ENCODE results near the gene TMEM186.
"Not testable (repeated sequence)": the region's sequence is repeated elsewhere in the genome, so short reads cannot be mapped to it uniquely, and the experiment has no call there.

Gene TMEM186

DNA sequence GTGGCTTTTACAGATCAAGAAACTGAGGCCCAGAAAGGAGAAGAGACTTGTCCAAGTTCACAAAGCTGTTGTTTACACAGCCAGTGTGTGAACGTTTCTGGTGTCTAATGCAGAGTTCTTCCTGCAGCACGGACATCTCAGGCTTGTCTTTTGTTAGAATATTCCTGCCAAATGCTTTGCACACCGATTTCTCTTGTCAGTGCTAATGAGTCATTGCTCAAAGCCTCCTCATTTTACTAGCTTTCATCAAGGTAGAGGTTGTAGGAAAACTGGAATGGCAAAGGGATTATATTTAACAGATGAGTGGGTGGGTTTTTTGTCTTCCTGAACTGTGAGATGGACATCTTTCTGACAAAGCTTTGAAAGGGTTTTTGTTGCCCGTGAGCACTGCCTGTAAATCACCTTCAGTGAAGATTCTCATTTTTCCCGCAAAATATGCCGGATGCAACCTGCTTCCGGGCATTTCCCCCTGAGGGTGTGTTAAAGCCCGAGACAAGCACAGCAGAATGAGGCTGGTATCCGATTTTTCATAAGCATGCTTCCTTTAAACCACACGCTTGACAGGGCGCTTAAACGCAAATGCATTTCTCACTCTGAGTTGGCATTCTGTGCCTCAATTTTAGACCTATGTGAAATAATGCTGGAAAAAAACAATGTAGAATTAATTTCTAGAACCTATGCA is 14.9 kb upstream of the TMEM186 start:
- peak in 1 of 58 donors; percentile 23 for DNase-seq

- DNase-seq: no peak
These were observed 11.3 kb upstream of the TMEM186 start for GRCh38 chr16:8808613-8809353.

DNA sequence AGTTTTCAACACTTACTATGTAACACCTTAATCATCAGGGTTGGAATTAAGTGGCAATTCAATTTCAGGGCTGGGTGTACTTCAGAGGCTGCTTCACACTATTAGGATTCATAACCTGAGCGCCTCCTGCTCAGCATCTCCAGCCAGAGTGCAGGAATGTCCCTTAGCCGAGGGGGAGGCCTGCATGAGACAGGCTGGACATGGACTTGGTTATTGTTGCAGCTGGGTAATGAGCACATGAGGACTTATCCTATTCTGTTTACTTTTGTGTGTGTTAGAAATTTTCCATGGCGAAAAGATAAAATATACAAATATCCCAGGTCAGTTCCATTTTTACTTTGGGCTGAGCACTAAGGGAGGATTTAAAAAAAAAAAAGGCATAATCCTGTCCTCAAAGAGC is 10.6 kb upstream of the TMEM186 start:
- no peak for DNase-seq

DNA sequence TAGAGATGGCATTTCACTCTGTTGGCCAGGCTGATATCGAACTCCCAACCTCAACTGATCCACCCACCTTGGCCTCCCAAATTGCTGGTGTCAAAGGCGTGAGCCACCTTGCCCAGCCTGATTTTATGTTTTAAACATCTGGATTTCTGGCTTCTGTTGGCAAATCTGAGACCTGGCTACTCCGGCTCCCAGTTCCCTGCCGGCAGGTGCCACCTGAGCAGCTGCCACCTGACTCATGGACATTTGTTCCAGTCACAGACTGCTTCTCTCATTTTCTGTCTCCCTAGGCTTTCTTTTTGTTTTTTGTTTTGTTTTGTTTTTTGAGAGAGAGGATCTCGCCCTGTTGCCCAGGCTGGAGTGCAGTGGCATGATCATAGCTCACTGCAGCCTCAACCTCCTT is 9.8 kb upstream of the TMEM186 start:
- no peak for DNase-seq

DNA sequence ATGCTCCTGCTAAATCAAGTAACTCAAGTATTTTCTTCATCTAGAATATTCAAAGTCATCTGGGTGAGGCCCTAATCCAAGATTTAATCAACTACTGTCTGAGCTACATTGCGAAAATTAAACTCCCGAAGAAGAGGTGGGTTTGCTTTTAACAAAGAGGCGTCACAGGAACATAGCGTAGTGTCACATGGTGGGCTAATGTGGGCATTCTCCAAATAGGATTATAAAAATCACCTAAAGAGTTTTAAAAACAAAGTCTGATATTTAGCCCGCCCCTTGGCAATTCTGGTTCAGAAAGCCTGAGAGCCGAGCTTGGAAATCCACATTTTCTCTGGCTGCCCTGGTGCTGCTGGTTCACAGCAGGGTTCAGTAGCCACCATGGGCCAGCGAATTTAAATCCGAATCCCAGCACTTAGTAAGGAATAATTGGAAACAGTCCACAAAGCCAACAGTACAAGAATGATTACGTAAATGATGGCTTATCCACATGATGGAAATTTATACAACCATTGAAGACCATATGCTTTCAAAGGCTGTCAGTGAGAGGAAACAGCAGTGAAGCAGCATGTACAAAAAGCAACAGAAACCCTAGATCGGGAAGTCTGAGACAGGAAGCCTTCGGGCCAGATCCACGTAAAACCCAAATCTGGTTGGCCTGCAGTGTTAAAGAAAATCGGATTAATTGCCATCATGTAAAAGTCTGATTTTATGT is 9.0 kb upstream of the TMEM186 start:
- no peak for DNase-seq

GRCh38 chr16:8804313-8804712 is 6.9 kb upstream of the TMEM186 start:
- no peak for DNase-seq

GRCh38 chr16:8803733-8804132 is 6.3 kb upstream of the TMEM186 start:
- not testable (repeated sequence) for DNase-seq

DNA sequence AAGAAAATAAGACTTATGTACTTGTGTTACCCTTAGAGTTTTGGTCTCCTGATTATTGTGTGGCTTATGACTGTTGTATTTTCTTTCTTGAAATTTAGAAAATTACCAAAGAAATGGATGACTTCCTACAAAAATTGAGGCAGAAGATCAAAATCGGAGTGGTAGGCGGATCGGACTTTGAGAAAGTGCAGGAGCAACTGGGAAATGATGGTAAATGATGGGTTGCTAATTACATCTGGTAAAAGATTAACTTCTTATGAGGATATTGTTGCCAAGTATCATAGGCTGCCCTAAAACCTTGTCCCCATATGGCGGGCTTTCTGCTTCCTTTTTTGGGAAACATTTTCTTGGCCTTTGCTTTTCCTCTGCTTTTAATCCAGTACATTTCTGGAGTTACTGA is 4.3 kb upstream of the TMEM186 start:
- no peak for DNase-seq

GRCh38 chr16:8798535-8799157 is 1.2 kb upstream of the TMEM186 start:
- DNase-seq: no peak

DNA sequence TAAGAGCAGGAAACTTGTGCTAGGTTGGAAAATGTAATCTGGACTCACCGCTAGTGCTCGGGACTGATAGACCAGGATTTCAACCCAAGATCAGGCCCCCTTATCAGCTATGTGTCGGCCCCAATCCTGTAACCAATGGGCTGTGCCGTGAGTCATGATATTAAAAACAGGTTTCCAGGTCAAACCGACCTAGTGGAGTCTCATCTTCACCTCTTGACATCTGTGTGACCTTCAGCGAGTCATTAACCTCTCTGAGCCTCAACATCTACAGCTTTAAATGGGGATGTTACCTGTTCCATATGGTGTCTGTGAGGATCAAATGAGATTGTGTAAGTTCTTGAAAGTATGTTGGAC is 712 bp upstream of the TMEM186 start:
- no peak for DNase-seq

DNA sequence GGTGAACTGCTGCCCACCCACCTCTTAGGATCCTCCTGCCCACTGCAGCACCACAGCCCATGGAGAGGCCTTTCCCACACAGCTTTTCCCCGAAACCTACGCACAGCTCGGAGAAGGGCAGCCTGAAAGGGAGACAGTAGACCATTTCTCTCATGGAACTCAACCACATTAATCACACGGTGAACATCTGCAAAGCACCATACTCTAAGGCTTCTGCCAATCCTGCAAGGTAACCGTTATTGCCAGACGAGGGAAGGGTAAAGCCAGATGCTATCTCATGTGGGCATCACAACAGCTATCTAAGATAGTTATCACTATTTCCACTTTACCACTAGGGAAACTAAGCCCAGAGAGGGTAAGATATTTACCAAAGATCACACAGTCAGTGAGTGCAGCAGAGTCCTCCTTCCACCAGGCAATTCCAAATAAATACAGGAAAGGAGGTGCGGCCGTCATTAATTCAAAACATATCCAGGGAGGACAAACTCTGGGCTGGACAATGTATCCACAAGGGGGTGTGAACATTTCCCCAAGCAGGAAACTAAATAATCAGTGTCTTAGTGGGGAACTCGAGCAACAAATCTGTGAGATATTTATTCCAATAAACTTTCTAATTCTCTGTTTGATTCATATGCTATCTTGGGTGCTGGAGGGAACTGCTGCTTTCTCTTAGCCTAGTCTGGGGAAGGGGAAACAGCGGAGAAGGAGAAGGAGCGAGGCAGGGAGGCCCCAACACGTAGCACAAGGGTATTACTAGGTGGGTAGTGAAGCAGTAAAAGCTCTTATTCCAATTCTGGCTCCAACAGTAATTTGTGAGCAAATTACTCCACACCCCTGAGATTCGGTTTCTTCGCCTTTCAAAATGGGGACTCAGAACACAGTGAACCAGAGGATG is 723 bp downstream of the TMEM186 start:
- DNase-seq: peak in 1 of 58 donors; percentile 31

DNA sequence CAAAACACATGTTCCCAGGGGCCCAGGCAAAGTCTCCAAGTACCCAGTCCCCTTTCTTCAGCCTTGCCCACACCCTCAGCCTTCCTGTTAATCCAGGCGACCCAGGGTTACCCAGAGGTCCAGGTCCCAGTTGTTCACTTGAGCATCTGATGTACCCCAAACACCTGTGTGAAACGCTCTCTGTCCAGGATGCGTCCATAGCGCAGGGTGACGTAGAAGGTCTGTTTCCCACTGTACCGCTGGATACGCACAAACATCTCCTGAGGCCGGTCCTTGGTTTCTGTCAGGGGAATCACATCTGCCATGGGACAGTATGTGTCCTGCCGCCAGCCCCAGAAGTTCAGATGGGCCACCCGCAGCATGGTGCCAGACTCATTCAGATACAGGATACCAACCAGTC is 1.6 kb downstream of the TMEM186 start:
- DNase-seq: peak in 1 of 58 donors; percentile 3

GRCh38 chr16:8795091-8795490 is 2.3 kb downstream of the TMEM186 start:
- no peak for DNase-seq

DNA sequence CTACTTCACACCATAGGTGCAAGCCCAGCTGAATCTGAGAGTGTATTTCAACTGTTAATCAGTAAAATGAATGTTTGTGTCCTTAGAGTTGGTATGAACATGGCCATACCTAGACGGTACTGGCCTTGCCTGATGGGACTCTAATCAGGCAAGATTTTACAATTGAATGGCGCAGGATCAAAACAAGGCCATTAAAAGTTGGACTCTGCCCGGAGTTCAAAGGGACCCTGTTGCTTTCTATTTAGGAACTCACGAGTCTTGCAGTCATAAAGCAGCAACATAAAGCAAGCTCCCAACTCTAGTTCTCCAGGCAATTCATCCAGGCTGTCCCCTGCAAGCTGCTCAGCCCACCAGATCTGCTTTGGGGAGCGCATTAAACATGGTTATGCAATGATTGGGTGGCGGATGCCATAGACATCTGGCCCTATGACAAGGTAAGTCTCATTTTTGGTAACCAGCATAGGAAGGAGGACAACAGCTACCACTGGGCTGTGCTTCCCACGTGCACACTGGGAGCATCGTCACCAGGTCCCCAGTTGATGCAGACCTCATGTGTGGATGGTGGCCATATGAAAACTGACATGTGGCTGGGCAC is 8.8 kb downstream of the TMEM186 start:
- DNase-seq: no peak

- not testable (repeated sequence) for DNase-seq
These were observed 11.1 kb downstream of the TMEM186 start for GRCh38 chr16:8786316-8786715.

GRCh38 chr16:8785408-8785807 is 12.0 kb downstream of the TMEM186 start:
- no peak for DNase-seq

GRCh38 chr16:8782673-8783072 is 14.8 kb downstream of the TMEM186 start:
- DNase-seq: no peak

DNA sequence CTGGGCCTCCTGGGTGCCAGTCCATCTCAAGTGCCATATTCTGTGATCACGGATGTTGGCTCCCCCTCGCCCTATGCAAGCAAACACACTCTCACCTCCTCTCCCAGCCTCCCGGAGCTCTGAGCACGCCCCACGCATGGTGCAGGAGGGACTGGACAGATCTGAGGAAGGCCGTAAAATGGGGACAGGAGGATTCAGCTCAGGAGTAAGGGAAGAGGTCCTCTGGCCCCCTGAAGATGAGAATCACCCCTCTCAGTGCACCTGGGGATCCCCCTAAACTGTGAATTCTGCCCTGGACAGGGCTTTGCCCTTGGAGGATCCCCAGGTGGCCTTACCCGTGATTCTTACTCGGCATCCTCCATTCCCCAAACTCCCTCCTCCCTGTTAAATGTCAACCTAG is 15.6 kb downstream of the TMEM186 start:
- DNase-seq: no peak

- no peak for DNase-seq
These were observed 20.2 kb downstream of the TMEM186 start for GRCh38 chr16:8777217-8777616.

GRCh38 chr16:8776129-8776584 is 21.3 kb downstream of the TMEM186 start:
- no peak for DNase-seq
